SH-SY5Y (cell line): ENCODE data around the gene ZNRF1.

Experiments
- GATA2 ChIP-seq: IDR thresholded peaks from 2 replicates; pipeline ENCODE4 v1.6.1; 2011; ENCODE audit warnings: mild to moderate bottlenecking, low read depth, low read length
- GATA3 ChIP-seq: IDR thresholded peaks from 2 replicates; pipeline ENCODE4 v1.6.1; 2011; ENCODE audit warnings: low read depth, mild to moderate bottlenecking, low read length, moderate library complexity

- no peak for TF ChIP-seq GATA2
- no peak for TF ChIP-seq GATA3
These were observed 116.4 kb downstream of the ZNRF1 start for GRCh38 chr16:75114946-75115825.
